IPS-NIHi11 (cell line): ENCODE results near the gene ZMAT3.
"Not testable (repeated sequence)": the region's sequence is repeated elsewhere in the genome, so short reads cannot be mapped to it uniquely, and the experiment has no call there.

Experiments
- DNase-seq: peaks from one replicate; pipeline ENCODE4 v3.0.0; 2012; ENCODE audit warnings: mixed read lengths, low spot score

Gene ZMAT3

GRCh38 chr3:179068779-179069530, 2.7 kb downstream of the ZMAT3 start:
- peak; percentile 23 for DNase-seq

GRCh38 chr3:179067839-179068238, 3.8 kb downstream of the ZMAT3 start:
- no peak for DNase-seq

GRCh38 chr3:179067291-179067690, 4.3 kb downstream of the ZMAT3 start:
- no peak for DNase-seq

GRCh38 chr3:179063945-179064560, 7.6 kb downstream of the ZMAT3 start:
- no peak for DNase-seq

GRCh38 chr3:179056326-179056725, 15.3 kb downstream of the ZMAT3 start:
- no peak for DNase-seq

- not testable (repeated sequence) for DNase-seq
Observed at GRCh38 chr3:179054565-179054964, 17.0 kb downstream of the ZMAT3 start.

GRCh38 chr3:179046497-179047353, 24.9 kb downstream of the ZMAT3 start:
- no peak for DNase-seq

GRCh38 chr3:179045719-179046402, 25.7 kb downstream of the ZMAT3 start:
- DNase-seq, result no peak

GRCh38 chr3:179038899-179039251, 32.7 kb downstream of the ZMAT3 start:
- DNase-seq, result not testable (repeated sequence)

GRCh38 chr3:179038216-179038898, 33.3 kb downstream of the ZMAT3 start:
- DNase-seq, result no peak

GRCh38 chr3:179037351-179037750, 34.3 kb downstream of the ZMAT3 start:
- DNase-seq, result peak; percentile 69

GRCh38 chr3:179036626-179037300, 34.8 kb downstream of the ZMAT3 start:
- DNase-seq, result no peak

GRCh38 chr3:179036226-179036625, 35.4 kb downstream of the ZMAT3 start:
- DNase-seq, result no peak

- no peak for DNase-seq
Observed at GRCh38 chr3:179035232-179035631, 36.4 kb downstream of the ZMAT3 start.

GRCh38 chr3:179033304-179033657, 38.3 kb downstream of the ZMAT3 start:
- not testable (repeated sequence) for DNase-seq

- not testable (repeated sequence) for DNase-seq
Observed at GRCh38 chr3:179032454-179033303, 38.9 kb downstream of the ZMAT3 start.

- DNase-seq, result no peak
Observed at GRCh38 chr3:179029096-179029495, 42.5 kb downstream of the ZMAT3 start.

GRCh38 chr3:179028408-179028807, 43.2 kb downstream of the ZMAT3 start:
- DNase-seq, result no peak

- no peak for DNase-seq
Observed at GRCh38 chr3:179027326-179027900, 44.2 kb downstream of the ZMAT3 start.

GRCh38 chr3:179026636-179027035, 45.0 kb downstream of the ZMAT3 start:
- DNase-seq, result no peak
